ENCODE measurements around the gene PQBP1.

The PQBP1 gene

DNA sequence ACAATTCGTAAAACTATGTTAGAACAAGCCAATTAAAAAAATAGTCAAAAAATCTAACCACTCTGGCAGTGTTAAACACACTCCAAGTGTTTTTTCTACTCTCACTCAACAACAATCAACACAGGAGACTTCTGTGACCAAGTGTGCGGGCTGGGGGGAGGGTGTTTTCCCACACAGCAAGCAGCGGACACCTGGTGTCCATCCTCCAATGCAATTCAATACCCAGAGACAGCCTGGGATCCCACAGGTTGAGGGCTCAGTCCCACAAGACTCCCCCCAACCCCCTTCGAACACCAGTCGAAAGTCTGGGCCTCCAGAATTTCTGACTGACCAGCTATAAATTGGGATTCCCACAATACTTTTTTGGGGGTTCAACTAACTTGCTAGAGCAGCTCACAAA lies 29.4 kb downstream of the PQBP1 start:
- no peak for DNase-seq

GRCh38 chrX:48927736-48928382 lies 30.1 kb downstream of the PQBP1 start:
- DNase-seq, result no peak

DNA sequence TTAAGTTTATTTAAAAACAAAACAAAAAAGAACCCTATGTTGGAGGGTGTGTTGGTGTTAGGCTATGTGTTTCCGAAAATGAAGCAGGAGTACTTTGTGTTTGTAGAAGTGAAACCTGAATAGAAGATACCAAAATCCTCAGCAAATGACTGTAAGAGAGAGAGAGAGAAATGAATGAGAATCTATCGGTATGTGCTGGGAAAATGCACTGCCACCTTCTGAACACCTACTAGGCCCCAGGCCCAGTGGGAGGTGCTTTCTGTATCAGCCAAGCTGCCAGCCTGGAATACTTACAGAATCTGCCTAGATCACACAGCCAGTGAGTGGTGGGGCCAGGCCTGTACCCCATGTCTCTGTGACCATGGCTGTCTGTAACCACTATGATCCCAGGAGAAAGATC lies 36.0 kb downstream of the PQBP1 start:
- DNase-seq, result peak; percentile 44

DNA sequence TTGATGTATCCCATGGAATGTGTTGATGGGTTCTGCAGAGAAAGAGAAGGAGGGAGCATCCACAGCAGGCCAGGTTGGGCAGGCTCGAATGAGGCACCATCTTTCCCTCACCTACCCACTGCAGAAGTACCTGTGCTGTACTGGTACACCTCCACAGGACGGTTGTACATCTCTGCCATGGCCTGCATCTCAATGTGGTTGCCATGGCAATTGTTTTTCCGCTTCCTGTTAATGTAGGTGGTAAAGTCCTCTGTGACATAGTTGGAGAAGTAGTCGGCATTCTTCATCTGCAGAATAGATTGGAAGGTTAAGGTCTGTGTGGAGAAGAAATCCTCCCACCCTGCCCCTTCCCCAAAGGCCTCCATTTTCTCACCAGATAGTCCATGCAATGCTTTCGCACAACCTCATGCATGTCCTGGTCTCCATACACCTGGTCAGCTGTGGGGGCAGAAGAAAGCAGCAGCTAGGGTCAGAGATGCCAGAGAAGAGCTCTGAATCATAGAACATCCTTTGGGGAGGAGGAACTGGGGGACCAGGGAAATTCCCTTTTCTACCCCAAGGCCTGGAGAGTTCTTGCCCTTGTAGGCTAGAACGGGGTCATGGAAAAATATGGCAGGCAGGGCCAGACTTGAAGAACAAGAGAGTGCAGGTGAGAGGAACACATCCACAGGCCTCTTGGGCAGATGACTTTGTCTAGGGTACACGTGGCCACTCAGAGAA lies 37.0 kb downstream of the PQBP1 start:
- no peak for DNase-seq

GRCh38 chrX:48935301-48935670 lies 37.6 kb downstream of the PQBP1 start:
- DNase-seq, result no peak

DNA sequence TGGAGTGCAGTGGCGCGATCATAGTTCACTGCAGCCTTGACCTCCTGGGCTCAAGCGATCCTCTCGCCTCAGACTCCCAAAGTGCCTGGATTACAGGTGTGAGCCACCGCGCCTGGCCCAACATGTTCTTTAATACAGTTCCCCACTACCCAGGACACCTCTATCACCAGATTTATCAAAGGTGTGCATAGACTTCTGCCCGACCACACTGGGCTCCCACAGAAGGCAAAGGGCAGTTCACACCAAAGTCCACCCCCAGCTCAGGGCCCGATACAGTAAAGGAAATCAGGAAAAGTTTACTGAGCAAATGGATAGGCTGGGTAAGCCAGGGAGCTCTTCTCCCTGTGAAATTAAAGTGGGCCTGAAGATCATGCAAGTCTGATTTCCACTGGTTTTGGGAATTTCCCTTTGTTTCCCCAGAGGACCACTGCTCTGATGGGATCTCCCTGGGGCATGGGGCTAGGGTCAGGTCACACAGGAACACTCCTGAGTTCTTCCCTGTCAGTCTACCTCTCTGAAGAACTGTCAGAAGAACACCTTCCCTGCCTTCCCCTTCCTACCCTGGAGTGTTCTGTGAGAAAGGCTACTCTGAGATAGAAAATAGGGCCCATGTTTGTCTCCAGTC lies 38.8 kb downstream of the PQBP1 start:
- no peak for DNase-seq

DNA sequence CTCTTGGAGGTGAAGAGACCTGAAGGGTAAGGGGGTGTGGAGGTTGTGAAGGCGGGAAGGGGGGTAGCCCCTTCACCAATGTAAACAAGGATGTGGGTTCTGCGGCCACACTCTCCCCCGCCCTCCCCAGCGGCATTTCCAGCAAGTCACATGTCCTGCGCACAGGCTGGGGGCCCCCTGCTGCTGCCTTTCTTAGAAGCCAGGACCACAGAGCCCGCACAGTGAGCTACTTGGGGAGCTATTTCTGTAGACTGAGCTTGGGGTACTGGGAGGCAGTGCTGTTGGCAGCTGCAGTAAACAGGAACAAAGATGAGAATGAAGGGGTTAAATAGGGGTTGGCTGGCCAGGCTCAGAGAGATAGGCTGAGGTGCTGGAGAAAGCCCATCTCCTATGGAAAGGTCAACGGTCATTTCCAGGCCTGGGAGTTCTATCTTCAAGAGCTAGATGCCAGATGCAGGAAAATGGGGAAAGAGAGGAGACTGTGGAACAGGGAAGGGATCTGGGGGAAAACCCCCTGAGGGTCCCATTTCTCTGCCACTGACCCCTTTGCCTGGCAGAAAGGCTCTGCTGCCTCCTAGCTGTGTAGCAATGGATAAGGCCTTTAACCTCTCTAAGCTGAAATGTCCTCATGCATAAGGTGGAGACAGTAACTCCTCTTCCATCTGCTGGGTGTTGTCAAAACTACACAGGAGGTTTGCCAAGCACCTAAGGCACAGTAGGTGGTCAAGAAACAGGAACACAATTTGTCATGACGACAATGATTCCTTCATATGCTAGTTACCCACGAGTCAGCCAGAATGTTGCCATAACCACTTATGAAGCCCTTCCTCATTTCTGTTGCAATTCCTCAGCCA lies 39.6 kb downstream of the PQBP1 start:
- DNase-seq, result peak; percentile 89

DNA sequence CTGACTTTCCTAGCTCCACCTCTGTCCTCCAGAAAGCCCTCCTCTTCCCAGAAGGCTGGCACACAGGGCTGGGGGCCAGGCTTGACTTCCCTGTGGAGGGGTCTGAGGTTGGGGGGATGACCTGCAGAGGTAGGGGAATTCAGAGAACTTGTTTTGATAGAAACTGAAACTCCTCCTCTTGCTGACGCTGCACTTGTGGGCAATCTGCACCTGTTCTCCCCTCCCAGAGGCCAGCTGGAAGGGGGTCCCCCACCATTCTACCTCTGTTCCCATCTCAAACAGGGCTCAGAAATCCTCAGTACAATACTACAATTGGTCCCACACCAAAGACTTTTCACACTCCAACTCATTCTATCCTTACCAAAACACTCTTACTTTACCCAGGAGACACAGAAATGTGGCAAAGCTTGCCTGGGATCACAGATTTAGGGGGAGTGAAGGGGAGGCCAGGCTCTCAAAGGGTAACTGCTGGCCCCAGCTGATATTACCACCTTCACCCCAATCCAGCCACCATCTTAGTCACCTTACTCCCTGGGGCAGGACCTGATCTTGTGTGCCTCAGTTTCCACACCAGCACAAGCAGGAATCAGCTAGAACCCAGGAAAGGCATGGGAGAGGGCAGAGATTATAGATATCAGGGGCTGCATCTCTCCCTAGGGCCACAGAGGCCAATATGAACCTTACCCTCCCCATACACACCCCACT lies 41.1 kb downstream of the PQBP1 start:
- DNase-seq, result peak; percentile 81

DNA sequence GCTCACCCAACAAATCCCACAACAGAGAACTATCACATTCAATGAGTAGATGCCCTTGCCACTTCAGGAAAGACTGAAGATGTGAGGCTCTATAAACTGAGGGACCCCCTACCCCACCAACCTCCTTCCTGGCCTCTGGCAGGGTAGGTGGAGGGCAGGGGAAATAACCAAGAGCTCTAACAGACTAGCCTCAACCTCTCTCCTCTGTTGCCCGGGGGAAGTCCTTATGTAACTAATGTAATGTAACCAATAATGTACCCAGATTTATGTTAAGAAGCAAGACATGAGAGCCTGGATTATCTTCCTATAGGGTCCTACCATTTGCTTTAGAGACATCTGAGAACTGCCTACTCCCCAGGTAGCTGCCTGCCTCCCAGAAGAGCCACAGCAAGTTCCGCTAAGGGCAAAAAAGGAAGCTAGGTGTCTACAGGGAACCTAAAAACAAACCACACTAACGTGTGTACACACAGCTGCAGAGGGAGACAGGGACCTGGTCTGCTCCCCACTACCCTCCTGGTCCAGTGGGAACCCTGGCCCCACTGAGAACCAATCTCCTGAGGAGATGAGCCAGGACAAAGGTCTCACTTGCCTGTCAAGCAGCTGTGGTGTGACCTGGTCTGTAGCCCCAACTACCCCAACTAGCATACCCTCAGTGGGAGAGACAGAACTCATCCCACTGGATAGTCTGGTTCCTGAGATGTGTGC lies 41.9 kb downstream of the PQBP1 start:
- DNase-seq, result no peak

- DNase-seq, result no peak
Measured at GRCh38 chrX:48940404-48940955, 42.8 kb downstream of the PQBP1 start.

DNA sequence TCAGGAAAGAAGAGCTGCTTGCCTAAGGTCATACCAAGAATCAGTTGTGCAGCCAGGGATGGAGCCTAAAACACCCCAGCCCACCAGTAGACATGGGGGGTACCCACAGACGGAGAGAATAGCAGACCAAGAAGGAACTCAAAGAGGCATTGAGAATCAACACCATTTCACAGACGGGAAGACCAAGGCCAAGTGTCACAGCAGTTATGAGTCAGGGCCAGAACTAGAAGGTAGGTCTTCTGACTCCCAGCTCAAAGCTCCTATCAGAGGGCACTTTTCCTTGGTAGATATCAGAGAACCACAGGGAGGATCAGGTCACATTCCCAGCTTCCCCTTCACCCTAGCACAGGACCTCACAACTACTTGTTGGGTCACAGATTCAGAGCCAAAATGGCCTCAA lies 45.2 kb downstream of the PQBP1 start:
- no peak for DNase-seq

- DNase-seq, result peak; percentile 53
Measured at GRCh38 chrX:48945517-48946348, 48.0 kb downstream of the PQBP1 start.

- DNase-seq, result no peak
Measured at GRCh38 chrX:48948589-48948988, 50.9 kb downstream of the PQBP1 start.

All from stimulated activated CD4-positive, alpha-beta T cell treated with anti-CD3 and anti-CD28 coated beads, Interleukin-4, amount 100 ng/mL, for 24 hours (primary cell).